Measurements from ENCODE around the gene ANKS1A. TPM values are rescaled to one million over a fixed set of nuclear protein-coding genes. Genes with fewer than 3 reads are reported as not detected.

ANKS1A gene
- total RNA-seq, 1 experiment from 2014 or later = 24.0 TPM

DNA sequence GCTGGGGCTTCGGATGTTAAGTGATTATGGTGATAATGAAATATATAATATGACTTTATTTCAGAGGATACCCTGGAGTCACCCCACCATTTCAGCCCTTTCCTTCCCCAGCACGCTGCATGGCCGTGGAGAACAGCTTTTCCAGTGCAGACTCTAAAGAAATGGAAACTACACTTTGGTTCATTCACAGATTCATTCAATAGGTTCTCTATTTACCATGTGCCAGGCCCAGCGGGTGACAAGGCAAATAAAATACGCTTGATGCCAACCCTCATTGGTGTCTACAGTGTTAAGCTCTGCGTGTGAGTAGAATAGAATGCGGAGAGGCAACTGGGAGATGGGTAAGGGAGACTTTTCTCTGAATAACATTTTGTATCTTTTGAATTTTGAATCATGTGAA, 162.3 kb downstream of the ANKS1A start:
- intact Hi-C loops (cut with micrococcal nuclease; ENCODE audit: unreplicated experiment) = no loop called here
- Histone ChIP-seq H3K9me3 (no peaks in the 10 kb centered on the region), H3K36me3 (ENCODE audit: control insufficient read depth, insufficient read depth, low read length) (peaks cover 1% of the 10 kb centered on the region), H3K27me3 (replicated peaks; ENCODE audit: control insufficient read depth, insufficient read depth, low read length) (no peaks in the 10 kb centered on the region), H3K4me1 (peaks cover 11% of the 10 kb centered on the region), H3K4me3 (ENCODE audit: low read depth, low read length) (no peak overlapping the region)
- peaks cover 7% of the 10 kb centered on the region for H3K4me1 Mint-ChIP-seq (ENCODE audit: low read depth, unreplicated experiment)
- POLR2A ChIA-PET = interaction anchor here (0.6 kb wide), 1 partner anchor 31 kb away, joined by 3 read pairs; no protein-coding TSS in a partner anchor
- H3K36me3 Mint-ChIP-seq (ENCODE audit: insufficient read depth, unreplicated experiment) = peaks cover 14% of the 10 kb centered on the region
- H3K9me3 Mint-ChIP-seq (ENCODE audit: unreplicated experiment) = no peaks in the 10 kb centered on the region
- TF ChIP-seq, protein P1, sequence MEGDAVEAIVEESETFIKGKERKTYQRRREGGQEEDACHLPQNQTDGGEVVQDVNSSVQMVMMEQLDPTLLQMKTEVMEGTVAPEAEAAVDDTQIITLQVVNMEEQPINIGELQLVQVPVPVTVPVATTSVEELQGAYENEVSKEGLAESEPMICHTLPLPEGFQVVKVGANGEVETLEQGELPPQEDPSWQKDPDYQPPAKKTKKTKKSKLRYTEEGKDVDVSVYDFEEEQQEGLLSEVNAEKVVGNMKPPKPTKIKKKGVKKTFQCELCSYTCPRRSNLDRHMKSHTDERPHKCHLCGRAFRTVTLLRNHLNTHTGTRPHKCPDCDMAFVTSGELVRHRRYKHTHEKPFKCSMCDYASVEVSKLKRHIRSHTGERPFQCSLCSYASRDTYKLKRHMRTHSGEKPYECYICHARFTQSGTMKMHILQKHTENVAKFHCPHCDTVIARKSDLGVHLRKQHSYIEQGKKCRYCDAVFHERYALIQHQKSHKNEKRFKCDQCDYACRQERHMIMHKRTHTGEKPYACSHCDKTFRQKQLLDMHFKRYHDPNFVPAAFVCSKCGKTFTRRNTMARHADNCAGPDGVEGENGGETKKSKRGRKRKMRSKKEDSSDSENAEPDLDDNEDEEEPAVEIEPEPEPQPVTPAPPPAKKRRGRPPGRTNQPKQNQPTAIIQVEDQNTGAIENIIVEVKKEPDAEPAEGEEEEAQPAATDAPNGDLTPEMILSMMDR (IDR thresholded peaks at IDR 0.05; ENCODE audit: insufficient read depth in 1 of 2, low read depth in 1 of 2, low read length in 1 of 2, severe bottlenecking in 1 of 2, unreplicated experiment in 1 of 2) = no peak
- DNase-seq = no peak
- BruUV-seq (replicated peaks) = no TSS peak
- no peaks in the 10 kb centered on the region for H3K27me3 Mint-ChIP-seq (ENCODE audit: insufficient read depth, unreplicated experiment)
- H3K4me3 Mint-ChIP-seq (ENCODE audit: unreplicated experiment) = no peak overlapping the region
- H3K27ac Mint-ChIP-seq (ENCODE audit: unreplicated experiment) = no peak overlapping the region
- CTCF ChIA-PET = no interaction called here

DNA sequence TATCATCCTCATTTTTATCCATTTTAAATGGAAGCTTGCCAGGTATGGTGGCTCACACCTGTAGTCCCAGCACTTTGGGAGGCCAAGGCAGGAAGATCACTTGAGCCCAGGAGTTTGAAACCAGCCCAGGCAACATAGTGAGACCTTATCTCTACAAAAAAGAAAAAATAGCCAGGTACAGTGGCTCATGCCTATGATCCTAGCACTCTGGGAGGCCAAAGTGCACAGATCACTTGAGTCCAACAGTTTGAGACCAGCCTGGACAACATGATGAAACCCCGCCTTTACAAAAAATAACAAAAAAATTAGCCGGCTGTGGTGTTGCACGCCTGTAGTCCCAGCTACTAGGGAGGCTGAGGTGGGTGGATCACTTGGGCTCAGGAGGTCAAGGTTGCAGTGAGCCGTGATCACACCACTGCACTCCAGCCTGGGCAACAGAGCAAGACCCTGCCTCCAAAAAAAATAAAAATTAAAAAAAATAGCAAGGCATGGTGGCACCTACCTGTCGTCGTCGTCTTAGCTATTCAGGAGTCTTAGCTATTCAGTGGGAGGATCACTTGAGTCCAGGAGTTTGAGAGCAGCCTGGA, 163.0 kb downstream of the ANKS1A start:
- H3K9me3 ChIP-seq = no peaks in the 10 kb centered on the region
- no peak overlapping the region for H3K4me3 ChIP-seq (ENCODE audit: low read depth, low read length)
- peaks cover 5% of the 10 kb centered on the region; the same call in 1 of the 2 replicates for H3K4me1 ChIP-seq
- Mint-ChIP-seq H3K27ac (ENCODE audit: unreplicated experiment) (no peak overlapping the region), H3K4me3 (ENCODE audit: unreplicated experiment) (no peak overlapping the region), H3K9me3 (ENCODE audit: unreplicated experiment) (no peaks in the 10 kb centered on the region), H3K36me3 (ENCODE audit: insufficient read depth, unreplicated experiment) (peaks cover 14% of the 10 kb centered on the region), H3K4me1 (ENCODE audit: low read depth, unreplicated experiment) (peaks cover under 1% of the 10 kb centered on the region), H3K27me3 (ENCODE audit: insufficient read depth, unreplicated experiment) (no peaks in the 10 kb centered on the region)
- no peak for DNase-seq
- ChIA-PET POLR2A (no interaction called here), CTCF (interaction anchor here (1.6 kb wide), 1 partner anchor 65 kb away, joined by 5 read pairs; no protein-coding TSS in a partner anchor)
- BruUV-seq (replicated peaks) = no TSS peak
- intact Hi-C loops (cut with micrococcal nuclease; ENCODE audit: unreplicated experiment) = no loop called here
- H3K27me3 ChIP-seq (replicated peaks; ENCODE audit: control insufficient read depth, insufficient read depth, low read length) = no peaks in the 10 kb centered on the region
- TF ChIP-seq, protein P1 (IDR thresholded peaks at IDR 0.05; ENCODE audit: insufficient read depth in 1 of 2, low read depth in 1 of 2, low read length in 1 of 2, severe bottlenecking in 1 of 2, unreplicated experiment in 1 of 2) = no peak
- peaks cover 1% of the 10 kb centered on the region for H3K36me3 ChIP-seq (ENCODE audit: control insufficient read depth, insufficient read depth, low read length)

DNA sequence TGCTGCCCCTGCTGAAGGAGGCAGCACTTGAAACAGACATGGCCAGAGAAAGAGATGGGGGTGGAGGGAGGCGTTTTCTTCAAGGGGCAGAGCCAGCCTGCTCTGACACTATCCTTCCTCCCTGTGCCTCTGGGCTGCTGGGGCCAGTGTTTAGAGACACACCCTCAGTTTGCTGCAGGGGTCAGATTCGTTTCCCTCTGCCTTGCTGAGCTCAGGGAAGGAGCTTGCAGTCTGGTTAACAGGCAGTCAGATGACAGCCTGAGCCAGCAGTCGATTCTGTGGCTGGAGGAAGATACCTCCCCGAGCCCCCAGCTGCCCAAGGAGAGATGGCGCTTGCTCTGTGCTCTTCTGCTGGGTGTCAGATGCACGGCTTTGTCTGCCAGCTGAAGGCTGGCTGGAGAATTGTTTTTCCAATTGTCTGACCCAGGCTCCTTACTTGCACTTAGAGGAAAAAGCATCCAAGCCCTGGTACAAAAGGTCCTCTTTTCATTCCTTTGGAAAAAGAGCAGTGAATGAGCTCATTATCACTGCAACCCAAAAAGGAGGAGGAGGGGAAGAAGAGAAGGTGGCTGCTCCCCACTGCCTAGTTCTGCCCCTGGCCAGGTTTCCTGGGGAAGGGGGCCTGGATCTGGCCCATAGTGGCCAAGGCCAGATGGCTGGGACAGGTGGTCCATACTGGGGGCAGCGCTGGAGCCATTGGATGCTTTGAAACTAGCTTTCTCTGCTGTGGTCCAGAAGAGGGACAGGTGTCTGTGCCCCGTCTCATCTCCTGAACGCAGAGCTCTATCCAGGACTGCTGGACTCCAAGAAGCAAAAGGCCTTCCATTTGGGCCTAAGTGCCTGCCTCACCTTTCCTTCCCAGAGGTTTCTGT, 163.9 kb downstream of the ANKS1A start:
- no peaks in the 10 kb centered on the region for H3K9me3 ChIP-seq
- no peak overlapping the region for H3K27ac Mint-ChIP-seq (ENCODE audit: unreplicated experiment)
- DNase-seq = no peak
- H3K4me3 Mint-ChIP-seq (ENCODE audit: unreplicated experiment) = no peak overlapping the region
- TF ChIP-seq, protein P1 (IDR thresholded peaks at IDR 0.05; ENCODE audit: insufficient read depth in 1 of 2, low read depth in 1 of 2, low read length in 1 of 2, severe bottlenecking in 1 of 2, unreplicated experiment in 1 of 2) = no peak
- no peaks in the 10 kb centered on the region for H3K27me3 ChIP-seq (replicated peaks; ENCODE audit: control insufficient read depth, insufficient read depth, low read length)
- ChIA-PET CTCF (interaction anchor here (1.6 kb wide), 1 partner anchor 66 kb away, joined by 5 read pairs; no protein-coding TSS in a partner anchor), POLR2A (no interaction called here)
- H3K4me3 ChIP-seq (ENCODE audit: low read depth, low read length) = no peak overlapping the region
- intact Hi-C loops (cut with micrococcal nuclease; ENCODE audit: unreplicated experiment) = no loop called here
- no peaks in the 10 kb centered on the region for H3K9me3 Mint-ChIP-seq (ENCODE audit: unreplicated experiment)
- H3K36me3 ChIP-seq (ENCODE audit: control insufficient read depth, insufficient read depth, low read length) = peaks cover 1% of the 10 kb centered on the region
- H3K4me1 ChIP-seq = no peaks in the 10 kb centered on the region; the same call in 1 of the 2 replicates
- H3K27me3 Mint-ChIP-seq (ENCODE audit: insufficient read depth, unreplicated experiment) = no peaks in the 10 kb centered on the region
- H3K36me3 Mint-ChIP-seq (ENCODE audit: insufficient read depth, unreplicated experiment) = peaks cover 14% of the 10 kb centered on the region
- no peaks in the 10 kb centered on the region for H3K4me1 Mint-ChIP-seq (ENCODE audit: low read depth, unreplicated experiment)
- BruUV-seq (replicated peaks) = no TSS peak
